ENCODE results near the gene UBAC1.
"Not testable (repeated sequence)": the region's sequence is repeated elsewhere in the genome, so short reads cannot be mapped to it uniquely, and the experiment has no call there.

UBAC1 gene

DNA sequence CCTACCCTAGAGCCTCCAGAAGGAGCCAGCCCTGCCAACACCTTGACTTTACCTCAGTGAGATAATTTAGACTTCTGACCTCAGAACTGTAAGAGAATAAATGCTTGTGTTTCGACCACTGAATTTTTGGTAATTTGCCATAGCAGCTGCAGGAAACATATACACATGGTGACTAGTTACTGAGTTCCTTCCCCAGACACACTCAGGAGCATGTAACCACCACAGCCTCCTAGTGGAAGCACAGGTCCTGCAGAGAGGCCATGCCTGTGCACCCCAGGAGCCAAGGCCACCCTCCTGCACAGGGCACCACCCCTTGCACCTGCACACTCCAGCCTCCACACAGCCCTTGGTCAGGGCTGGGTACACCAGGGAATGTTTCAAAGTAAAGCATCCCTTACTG lies 46.3 kb downstream of the UBAC1 start:
- no peak for FAIRE-seq

DNA sequence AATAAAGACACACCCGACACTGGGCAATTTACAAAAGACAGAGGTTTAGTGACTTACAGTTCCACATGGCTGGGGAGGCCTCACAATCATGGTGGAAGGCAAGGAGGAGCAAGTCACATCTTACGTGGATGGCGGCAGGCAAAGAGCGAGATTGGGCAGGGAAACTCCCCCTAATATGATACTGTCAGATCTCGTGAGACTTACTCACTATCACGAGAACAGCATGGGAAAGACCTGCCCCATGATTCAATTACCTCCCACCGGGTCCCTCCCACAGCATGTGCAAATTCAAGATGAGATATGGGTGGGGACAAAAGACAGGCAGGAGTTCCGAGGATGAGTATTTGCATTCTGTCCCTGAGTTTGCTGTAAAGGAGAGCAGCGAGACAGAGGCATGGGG lies 49.9 kb downstream of the UBAC1 start:
- not testable (repeated sequence) for FAIRE-seq

DNA sequence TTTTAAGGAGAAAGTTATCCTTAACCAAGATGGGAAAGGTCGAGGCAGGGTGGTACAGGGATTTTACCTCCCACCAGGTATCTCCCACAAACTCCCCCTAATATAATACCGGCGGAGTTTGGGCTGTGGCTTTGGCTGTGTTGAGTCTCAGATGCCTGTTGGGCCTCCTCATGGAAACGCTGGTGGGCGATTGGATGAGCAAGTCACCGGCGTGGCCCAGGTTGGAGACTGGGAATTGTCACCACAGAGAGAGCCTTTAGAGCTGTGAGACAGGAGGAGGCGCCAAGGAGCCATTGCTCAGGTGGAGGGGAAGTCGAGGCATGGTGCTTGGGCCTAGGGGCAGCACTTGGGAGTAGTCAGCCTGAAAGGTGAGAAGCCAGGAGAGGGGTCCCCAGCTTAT lies 50.4 kb downstream of the UBAC1 start:
- no peak for FAIRE-seq

DNA sequence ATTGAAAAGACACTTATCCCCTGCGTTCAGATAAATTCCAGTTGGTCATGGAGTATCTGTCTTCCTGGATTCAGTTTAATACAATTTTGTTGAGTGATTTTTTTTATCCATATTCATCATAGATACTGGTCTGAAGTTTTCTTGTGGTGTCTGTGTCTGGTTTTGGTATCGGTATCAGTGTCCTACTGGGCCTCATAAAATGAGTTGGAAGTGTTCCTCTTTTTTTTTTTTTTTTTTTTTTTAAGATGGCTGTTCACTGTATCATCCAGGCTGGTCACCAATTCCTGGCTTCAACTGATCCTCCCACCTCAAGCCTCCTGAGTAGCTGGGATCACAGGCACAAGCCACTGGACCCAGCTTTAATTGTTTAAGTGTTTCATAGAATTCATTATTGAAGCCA lies 51.0 kb downstream of the UBAC1 start:
- FAIRE-seq = no peak

DNA sequence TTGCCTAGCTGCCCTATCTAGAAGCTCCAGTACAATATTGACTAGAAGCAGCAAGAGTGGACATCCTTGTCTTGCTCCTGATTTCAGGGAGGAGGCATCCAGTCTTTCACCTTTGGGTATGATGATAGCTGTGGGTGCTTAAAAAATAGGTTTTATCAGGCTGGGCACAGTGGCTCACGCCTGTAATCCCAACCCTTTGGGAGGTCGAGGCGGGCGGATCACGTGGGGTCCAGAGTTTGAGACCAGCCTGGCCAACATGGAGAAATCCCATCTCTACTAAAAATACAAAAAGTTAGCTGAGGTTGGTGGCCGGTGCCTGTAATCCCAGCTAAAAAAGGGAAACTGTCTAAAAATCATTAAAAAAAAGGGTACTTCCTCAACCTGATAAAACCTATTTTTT lies 51.8 kb downstream of the UBAC1 start:
- no peak for FAIRE-seq

DNA sequence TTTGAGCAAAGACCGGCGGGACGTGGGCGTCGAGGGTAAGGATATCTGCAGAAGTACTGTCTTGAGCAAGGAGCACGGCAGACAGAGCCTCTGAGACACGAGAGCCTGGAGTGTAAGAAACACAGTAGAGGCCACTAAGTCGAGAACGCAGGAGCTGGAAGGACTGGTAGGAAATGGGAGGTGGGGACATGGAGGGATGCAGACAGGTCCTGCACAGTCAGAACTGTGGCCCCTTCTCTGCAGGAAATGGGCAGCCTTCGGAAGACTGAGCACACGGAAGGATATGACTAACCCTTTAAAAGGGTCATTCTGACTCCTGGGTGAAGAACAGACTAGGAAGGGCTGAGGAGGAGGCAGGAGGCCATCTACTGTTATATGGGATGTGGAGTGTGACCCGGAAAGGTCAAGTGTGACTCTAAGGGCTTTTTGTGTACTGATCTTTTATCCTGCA lies 52.4 kb downstream of the UBAC1 start:
- no peak for FAIRE-seq

DNA sequence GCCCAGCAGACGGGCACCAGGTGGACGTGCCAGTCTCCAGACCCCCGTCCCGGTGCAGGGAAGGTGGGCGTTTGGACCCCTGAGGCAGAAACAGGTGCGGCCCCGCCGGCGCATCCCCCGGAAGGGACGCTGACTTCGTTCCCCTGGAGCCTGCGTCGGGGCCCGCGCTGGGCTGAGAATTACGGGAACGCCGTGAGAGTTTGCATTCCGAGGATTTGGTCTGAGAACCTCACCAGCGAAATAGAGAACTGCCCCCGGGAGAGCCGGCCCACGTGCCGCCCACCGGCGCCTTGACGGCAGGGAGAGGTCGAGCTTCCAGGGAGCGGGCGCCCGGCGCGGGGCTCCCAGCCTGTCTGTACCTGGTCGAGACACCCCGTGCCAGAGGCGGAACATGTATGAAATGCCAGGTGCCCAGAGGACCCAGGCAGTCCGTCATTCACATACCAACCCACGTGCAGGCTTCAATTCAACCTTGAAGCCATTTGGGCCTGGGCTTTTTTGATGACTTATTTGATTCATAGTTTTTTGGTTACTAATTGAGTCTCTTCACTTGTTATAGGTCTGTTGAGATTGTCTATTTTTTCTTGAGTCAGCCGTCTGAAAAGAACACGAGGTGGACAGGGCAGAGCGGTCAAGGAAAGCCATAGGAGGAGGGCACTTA lies 53.0 kb downstream of the UBAC1 start:
- FAIRE-seq = no peak

DNA sequence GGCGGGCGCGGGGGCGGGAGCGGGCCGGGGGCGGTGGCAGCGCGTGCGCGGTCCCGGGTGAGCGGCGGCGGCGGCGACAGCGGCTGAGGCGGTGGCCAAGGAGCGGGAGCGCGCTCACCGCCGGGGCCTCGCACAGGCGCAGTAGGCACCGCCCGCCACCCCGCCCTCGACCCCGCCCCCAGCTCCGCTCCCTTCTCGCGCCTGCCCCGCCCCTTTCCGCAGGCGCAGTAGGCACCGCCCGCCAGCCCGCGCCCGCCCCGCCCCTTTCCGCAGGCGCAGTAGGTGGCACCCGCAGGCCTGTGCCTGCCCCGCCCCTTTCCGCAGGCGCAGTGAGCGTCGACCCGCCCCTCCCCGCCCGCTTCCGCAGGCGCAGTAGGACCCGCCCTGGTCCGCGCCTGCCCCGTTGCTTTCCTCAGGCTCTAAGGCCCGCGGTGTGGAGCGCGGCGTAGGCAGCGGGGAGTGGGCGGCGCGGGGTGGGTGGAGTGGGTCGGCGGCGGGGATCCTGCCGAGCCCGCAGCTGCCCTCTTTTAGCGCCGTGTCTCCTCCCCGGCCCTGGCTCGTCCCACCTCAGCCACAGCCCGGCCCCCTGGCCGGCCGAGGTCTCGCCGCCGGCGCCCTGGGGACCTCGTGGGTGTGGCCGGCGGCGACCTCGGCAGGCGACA lies 53.6 kb downstream of the UBAC1 start, which contains the start of gene CAMSAP1:
Gene CAMSAP1, minus strand, starts transcription at position 116 of the 662 bp plus-strand sequence. CDS start 387 bp downstream, outside the sequence.
- no peak for FAIRE-seq

DNA sequence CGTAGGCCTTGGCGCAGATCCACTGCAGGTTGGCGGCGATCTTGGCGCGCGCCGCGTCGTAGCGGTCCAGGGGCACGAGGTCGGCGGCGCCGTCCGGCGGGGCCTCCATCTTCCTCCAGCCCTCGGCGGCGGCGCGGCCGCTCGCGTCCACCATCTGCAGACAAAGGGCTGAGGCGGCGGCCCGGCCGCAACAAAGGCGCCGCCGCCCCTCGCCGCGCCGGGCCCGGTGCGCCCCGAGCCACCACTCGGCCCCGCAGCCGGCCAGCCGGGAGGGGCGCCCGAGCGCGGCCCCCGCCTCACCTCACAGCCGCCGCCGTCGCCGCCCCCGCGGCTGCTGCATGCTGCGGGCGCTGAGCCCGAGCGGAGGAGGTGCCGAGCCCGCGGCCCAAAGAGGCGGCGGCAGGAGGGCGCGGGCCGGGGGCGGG lies 54.2 kb downstream of the UBAC1 start:
- FAIRE-seq = no peak

DNA sequence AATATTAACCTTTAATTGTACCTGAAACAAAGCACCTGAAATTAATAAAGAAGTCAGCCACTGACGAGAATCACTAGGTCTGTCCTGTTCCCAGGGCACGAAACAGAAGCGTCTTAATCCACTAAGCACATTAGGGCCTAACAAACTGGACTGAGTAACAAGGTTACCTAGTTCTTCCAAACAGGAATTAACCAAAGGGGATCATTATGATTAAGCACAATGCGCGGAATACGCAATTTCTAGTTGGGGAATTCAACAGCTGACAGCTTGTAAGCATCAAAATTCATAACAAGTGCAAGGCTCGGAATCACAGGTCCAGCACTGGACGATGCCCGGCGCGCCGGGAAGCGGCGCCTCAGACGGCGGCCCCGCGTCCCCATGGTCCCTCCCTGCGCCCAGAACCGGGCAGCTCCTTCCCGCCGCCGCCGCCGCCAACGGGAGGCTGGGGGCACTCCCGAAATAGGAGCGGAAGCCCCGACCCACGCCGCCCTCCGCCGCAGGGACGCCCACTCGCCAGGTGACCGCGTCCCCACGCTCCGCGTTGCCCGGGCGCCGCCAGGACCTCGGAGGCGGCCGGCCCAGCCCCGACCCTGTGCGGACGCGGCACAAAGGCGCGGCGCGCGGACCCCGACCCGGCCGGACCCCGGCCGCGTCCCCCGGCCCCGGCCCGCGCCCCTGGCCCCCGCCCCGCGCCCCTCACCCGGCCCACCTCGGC lies 54.7 kb downstream of the UBAC1 start:
- no peak for FAIRE-seq

DNA sequence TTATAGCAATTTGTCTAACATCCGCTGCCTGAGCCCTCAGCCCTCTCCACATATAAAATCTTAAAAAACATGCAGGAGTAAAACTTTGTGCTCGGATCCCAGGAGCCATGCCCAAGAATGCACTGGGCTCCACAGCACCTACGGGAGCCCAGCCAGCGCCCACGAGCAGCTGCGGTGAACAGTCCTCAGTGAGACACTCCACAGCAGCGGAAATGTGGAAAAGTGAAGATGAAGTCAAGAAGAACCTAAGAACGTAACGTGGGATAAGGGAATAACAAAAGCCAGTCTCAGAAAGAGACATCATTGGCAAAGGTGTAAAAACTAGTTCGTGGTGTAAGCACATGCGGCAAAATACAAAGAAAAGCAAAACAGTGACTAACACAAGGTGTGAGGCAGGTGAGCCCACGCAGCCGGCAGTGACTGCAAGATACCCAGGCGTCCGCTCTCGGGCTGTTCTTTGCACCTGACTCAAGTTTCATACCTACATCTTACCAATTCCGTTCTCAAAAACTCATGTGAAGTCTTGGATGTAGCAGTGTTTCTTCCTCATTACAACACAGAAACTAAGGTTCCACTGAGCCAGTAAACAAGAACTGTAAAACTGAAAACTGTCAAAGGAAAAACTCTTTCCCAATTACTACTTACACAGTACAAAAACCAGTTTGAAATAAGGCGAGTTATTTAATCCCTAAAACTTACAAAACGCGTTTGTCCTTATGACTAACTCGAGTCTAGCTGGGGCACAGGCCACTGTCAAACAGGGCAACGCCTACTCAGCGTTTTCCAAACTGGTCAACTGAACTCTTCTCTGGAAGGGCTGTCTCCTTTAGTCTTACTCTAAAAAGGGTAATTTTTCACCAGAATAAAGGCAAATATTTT lies 55.6 kb downstream of the UBAC1 start:
- FAIRE-seq = no peak

DNA sequence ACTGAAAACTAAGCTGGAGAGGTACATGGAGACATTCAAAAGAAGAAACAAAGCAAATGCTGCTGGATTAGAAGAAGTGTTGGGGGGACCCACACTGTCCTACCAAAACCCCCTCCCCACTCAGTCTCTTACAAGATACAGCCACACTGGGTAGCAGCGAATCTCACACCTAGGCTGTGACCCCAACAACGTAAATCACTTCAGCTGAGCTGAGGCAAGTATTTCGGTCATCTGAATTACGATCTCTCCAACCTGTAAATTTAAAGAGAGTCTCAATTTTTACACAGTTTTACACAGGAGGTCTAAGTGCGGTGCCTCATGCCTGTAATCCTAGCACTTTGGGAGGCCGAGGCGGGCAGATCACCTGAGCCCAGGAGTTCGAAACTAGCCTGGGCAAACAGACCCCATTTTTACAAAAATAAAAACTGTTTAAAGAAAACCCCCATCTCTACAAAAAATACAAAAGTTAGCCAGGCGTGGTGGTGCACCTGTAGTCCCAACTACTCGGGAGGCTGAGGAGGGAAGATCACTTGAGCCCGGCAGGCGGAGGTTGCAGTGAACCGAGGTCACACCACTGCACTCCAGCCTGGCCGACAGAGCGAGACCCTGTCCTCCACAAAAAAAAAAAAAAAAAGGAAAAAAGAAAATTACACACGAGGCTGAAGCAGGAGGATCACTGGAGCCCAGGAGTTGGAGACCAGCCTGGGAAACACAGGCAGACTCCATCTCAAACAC lies 57.2 kb downstream of the UBAC1 start:
- no peak for FAIRE-seq

DNA sequence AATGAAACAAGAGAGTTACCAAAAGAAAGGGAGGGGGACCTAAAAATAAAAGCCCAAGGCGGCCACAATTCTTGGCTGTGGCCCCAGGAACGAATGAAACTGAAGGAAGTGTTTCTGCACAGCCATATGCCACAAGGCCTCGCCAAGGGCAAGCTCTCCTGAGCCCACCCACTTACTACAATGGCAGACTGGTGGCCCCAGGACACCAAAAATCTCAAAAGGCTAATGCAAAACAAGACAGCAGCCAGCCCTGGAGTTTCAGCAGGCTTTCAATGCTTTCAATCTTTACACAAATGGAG lies 57.9 kb downstream of the UBAC1 start:
- FAIRE-seq = no peak

DNA sequence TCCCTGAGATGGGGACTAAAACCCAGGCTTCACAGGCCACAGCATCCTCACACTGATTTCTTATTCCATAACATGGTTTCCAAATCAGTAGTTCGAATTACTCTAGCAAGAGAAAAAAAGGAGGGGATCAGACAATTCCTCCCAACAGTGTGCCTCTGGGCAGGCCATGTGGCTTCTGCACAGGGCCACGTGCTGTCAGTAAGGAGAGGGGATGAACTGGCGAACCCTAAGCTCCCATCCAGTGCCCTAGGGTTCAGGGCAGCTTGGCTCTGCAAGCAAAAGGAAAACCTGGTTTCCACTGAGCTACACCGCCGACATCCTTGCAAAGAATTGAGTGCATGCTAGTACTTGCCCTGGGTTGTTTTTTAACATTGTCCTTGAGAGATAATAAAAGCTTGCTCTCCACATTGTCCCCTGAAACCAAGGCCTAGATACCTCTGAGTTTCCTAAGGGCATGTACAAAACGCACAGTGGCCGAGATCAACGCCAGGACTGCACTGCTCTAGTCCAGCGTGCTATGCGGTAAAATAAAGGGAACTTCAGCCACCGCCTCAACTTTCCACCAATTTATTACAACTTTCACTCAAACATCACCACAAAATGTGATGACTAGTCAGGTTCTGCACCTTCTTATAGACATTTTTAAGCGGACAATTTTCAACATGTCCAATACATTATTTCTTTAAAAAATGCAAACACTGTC lies 58.4 kb downstream of the UBAC1 start:
- FAIRE-seq = no peak

DNA sequence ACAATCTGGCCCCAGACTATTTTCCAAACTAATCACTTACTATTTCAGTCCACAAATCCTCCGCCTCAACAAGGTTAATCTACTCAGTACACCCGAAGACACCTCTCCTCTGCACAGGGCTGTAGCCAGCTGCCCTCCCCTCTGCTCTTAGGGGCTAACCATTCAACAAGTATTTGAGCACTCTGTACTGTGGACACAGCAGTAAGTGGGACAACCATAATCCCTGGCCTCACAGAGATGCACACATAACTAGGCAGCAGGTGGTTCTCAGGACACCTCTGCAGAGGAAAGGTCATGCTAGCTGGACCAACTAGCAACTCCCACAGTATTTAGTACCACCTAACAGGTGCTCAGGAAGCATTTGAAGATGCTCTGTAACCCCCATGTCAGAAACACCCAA lies 59.3 kb downstream of the UBAC1 start:
- no peak for FAIRE-seq

DNA sequence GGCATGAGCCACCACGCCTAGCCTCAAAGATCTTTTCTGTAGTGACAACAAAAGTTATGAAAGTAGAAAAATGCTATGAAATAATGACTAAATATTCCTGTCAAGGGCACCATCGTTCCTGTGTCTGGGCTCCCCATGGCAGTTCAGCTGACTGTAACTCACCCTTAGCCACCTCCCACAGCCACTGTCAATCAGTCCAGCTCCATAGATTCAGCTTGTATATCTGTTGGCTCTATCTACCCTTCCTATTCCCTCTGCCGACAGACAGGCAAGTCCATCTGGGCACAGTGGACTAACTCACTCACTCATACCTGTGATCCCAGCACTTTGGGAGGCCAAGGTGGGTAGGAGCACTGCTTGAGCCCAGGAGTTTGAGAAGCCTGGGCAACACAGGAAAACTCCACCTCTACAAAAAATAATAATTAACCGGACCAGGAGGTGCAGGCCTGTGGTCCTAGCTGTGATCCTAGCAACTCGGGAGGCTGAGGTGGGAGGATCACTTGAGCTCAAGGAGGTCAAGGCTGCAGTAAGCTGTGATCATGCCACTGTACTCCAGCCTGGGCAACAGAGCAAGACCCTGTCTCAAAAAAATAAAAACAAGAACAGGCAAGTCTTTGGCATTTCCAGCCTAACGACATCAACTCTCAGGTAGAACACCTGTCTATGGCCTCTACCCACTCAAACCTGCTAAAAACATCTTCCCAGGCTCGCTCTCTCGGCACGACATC lies 60.0 kb downstream of the UBAC1 start:
- FAIRE-seq = no peak

DNA sequence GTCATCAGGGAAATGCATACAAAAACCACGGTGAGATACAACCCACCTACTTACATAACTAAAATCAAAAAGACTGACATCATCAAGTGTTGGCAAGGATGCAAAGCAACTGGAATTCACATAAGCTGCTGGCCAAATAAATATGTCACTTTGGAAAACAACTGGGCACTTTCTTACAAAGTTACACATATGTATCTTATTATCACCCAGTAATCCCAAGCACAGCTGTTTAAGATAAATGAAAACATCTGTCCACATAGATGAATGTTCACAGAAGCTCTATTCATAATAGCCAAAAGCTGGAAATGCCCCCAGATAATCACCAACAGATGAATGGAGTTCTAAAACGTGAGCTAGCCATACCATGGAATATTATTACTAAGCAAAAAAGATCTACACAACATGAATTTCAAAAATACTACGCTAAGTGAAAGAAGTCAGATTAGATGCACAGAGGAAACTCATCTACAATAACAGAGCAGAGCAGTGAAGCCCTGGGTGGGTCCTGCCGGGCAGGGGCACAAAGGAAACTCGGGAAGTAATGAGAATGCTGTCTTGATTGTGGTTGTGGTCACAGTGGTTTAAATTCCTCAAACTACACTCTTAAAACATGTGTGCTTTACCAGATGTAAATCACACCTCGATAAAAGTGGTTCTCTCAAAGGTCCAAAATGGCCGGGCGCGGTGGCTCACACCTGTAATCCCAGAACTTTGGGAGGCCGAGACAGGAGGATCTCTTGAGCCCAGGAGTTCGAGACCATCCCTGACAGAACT lies 62.4 kb downstream of the UBAC1 start:
- no peak for FAIRE-seq

DNA sequence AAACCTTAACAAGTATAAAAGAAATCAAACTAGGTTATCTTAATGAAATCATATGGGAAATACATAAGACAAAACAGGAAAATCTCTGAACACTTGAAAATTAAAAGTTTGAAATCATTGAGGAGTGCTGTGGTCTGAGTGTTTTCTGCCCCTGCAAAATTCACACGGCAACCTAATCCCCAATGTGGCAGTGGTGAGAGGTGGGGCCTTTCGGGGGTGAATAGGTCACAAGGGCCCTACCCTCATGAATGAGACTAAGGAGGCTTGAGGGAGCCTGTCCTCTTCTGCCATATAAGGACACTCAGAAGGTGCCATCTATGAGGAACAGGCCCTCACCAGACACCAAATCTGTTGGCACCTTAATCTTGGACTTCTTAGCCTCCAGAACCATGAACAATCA lies 64.5 kb downstream of the UBAC1 start:
- no peak for FAIRE-seq

DNA sequence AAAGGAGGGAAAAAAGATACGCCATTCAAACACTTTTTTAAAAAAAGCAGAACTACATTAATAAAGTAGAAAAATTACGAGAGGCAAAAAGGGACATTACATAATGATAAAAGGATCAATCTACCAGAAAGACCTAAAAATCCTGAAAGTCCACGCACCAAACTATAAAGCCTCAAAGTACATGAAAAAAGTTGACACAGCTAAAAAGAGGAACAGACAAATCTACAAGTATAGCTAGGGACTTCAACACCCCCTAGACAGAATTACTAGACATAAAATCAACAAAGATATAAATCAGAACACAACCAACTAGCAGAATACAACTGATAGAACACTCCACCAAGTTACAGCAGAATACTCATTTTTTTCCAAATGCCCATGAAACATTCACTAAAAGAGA lies 65.0 kb downstream of the UBAC1 start:
- no peak for FAIRE-seq

DNA sequence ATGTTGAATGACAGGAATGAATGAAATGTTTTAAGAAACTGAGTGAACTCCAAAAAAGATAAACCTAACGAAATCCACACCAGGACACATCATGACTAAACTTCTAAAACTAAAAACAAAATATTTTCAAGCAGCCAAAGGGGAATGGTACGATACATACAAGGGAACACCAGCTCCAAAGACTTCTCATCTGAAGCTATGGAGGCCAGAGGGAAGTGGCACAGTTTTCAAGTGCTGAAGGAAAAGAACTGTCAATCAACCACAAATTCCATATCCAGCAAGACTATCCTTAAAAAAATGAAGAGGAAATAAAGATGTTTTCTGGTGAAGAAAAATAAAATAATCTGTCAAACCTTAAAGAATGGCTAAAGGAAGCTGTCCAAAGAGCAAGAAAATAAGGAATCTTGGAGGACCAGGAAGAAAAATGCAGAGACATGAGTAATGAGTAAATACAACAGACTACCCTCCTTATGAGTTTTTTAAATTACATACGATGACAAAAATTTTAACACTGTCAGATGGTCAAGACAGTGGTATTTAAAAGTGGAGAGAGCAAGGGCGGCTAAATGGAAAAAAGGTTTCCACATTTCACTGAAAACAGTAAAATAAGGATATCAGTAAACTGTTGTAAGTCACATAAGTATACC lies 65.8 kb downstream of the UBAC1 start:
- no peak for FAIRE-seq

Data from colon (tissue), 2 donors.